ENCODE measurements around the gene ADAMTSL1.

Gene ADAMTSL1

GRCh38 chr9:18461496-18461895 lies 12.5 kb upstream of the ADAMTSL1 start:
- DNase-seq (ENCODE audit: low read depth in 2 of 3, low spot score in 1 of 3): no peak

GRCh38 chr9:18463991-18464390 lies 10.0 kb upstream of the ADAMTSL1 start:
- no peak for DNase-seq (ENCODE audit: low read depth in 2 of 3, low spot score in 1 of 3)

- no peak for DNase-seq (ENCODE audit: low read depth in 2 of 3, low spot score in 1 of 3)
Observed at GRCh38 chr9:18466101-18466500, 7.9 kb upstream of the ADAMTSL1 start.

- no peak for DNase-seq (ENCODE audit: low read depth in 2 of 3, low spot score in 1 of 3)
Observed at GRCh38 chr9:18467696-18468095, 6.3 kb upstream of the ADAMTSL1 start.

GRCh38 chr9:18472435-18472834 lies 1.5 kb upstream of the ADAMTSL1 start:
- DNase-seq (ENCODE audit: low read depth in 2 of 3, low spot score in 1 of 3): no peak

- no peak for DNase-seq (ENCODE audit: low read depth in 2 of 3, low spot score in 1 of 3)
Observed at GRCh38 chr9:18472841-18473251, 1.1 kb upstream of the ADAMTSL1 start.

GRCh38 chr9:18474783-18475182 lies 830 bp downstream of the ADAMTSL1 start:
- no peak for DNase-seq (ENCODE audit: low read depth in 2 of 3, low spot score in 1 of 3)

- DNase-seq (ENCODE audit: low read depth in 2 of 3, low spot score in 1 of 3): no peak
Observed at GRCh38 chr9:18477121-18477660, 3.2 kb downstream of the ADAMTSL1 start.

- DNase-seq (ENCODE audit: low read depth in 2 of 3, low spot score in 1 of 3): no peak
Observed at GRCh38 chr9:18477719-18478118, 3.8 kb downstream of the ADAMTSL1 start.

GRCh38 chr9:18478501-18479361 lies 4.8 kb downstream of the ADAMTSL1 start:
- DNase-seq (ENCODE audit: low read depth in 2 of 3, low spot score in 1 of 3): no peak

- no peak for DNase-seq (ENCODE audit: low read depth in 2 of 3, low spot score in 1 of 3)
Observed at GRCh38 chr9:18479405-18479804, 5.5 kb downstream of the ADAMTSL1 start.

GRCh38 chr9:18480662-18481093 lies 6.7 kb downstream of the ADAMTSL1 start:
- DNase-seq (ENCODE audit: low read depth in 2 of 3, low spot score in 1 of 3): no peak

GRCh38 chr9:18482371-18482770 lies 8.4 kb downstream of the ADAMTSL1 start:
- DNase-seq (ENCODE audit: low read depth in 2 of 3, low spot score in 1 of 3): no peak

GRCh38 chr9:18485714-18486113 lies 11.8 kb downstream of the ADAMTSL1 start:
- no peak for DNase-seq (ENCODE audit: low read depth in 2 of 3, low spot score in 1 of 3)

- no peak for DNase-seq (ENCODE audit: low read depth in 2 of 3, low spot score in 1 of 3)
Observed at GRCh38 chr9:18487611-18488010, 13.7 kb downstream of the ADAMTSL1 start.

GRCh38 chr9:18488886-18489285 lies 14.9 kb downstream of the ADAMTSL1 start:
- DNase-seq (ENCODE audit: low read depth in 2 of 3, low spot score in 1 of 3): no peak

GRCh38 chr9:18489861-18490260 lies 15.9 kb downstream of the ADAMTSL1 start:
- no peak for DNase-seq (ENCODE audit: low read depth in 2 of 3, low spot score in 1 of 3)

- no peak for DNase-seq (ENCODE audit: low read depth in 2 of 3, low spot score in 1 of 3)
Observed at GRCh38 chr9:18490641-18491370, 16.9 kb downstream of the ADAMTSL1 start.

- no peak for DNase-seq (ENCODE audit: low read depth in 2 of 3, low spot score in 1 of 3)
Observed at GRCh38 chr9:18492612-18493011, 18.7 kb downstream of the ADAMTSL1 start.

- DNase-seq (ENCODE audit: low read depth in 2 of 3, low spot score in 1 of 3): no peak
Observed at GRCh38 chr9:18493451-18493993, 19.6 kb downstream of the ADAMTSL1 start.

- DNase-seq (ENCODE audit: low read depth in 2 of 3, low spot score in 1 of 3): no peak
Observed at GRCh38 chr9:18495065-18495464, 21.1 kb downstream of the ADAMTSL1 start.

Data from stimulated activated CD4-positive, alpha-beta T cell treated with anti-CD3 and anti-CD28 coated beads, Interleukin-12 subunit alpha, Interleukin-12 subunit beta, amount 100 ng/mL, for 48 hours (primary cell).